Brain pericyte (primary cell): ENCODE measurements around the gene AUH.
"Not testable (repeated sequence)": the region's sequence is repeated elsewhere in the genome, so short reads cannot be mapped to it uniquely, and the experiment has no call there.

Experiments
- DNase-seq: peaks from one replicate; pipeline ENCODE4 v3.0.0-alpha.2; 2012; ENCODE audit warnings: low read depth, low spot score

Gene AUH

GRCh38 chr9:91378695-91379127 is 17.0 kb upstream of the AUH start:
- no peak for DNase-seq

- DNase-seq = not testable (repeated sequence)
Observed at GRCh38 chr9:91378054-91378453, 16.3 kb upstream of the AUH start.

- DNase-seq = no peak
Observed at GRCh38 chr9:91376239-91376638, 14.5 kb upstream of the AUH start.

GRCh38 chr9:91374939-91375338 is 13.2 kb upstream of the AUH start:
- no peak for DNase-seq

- DNase-seq = no peak
Observed at GRCh38 chr9:91371894-91372293, 10.2 kb upstream of the AUH start.

GRCh38 chr9:91370006-91370405 is 8.3 kb upstream of the AUH start:
- DNase-seq = not testable (repeated sequence)

GRCh38 chr9:91364702-91365101 is 3.0 kb upstream of the AUH start:
- no peak for DNase-seq

- DNase-seq = no peak
Observed at GRCh38 chr9:91364005-91364404, 2.3 kb upstream of the AUH start.

GRCh38 chr9:91362051-91362611 is 413 bp upstream of the AUH start:
- no peak for DNase-seq

GRCh38 chr9:91360551-91361290 is 997 bp downstream of the AUH start:
- no peak for DNase-seq

- no peak for DNase-seq
Observed at GRCh38 chr9:91359734-91360470, 1.8 kb downstream of the AUH start.

GRCh38 chr9:91359083-91359482 is 2.6 kb downstream of the AUH start:
- no peak for DNase-seq

GRCh38 chr9:91354881-91355280 is 6.8 kb downstream of the AUH start:
- DNase-seq = no peak

- DNase-seq = no peak
Observed at GRCh38 chr9:91349115-91349555, 12.6 kb downstream of the AUH start.

GRCh38 chr9:91348191-91348807 is 13.4 kb downstream of the AUH start:
- no peak for DNase-seq

GRCh38 chr9:91347377-91347776 is 14.3 kb downstream of the AUH start:
- no peak for DNase-seq

- no peak for DNase-seq
Observed at GRCh38 chr9:91346644-91347043, 15.1 kb downstream of the AUH start.

GRCh38 chr9:91345978-91346377 is 15.7 kb downstream of the AUH start:
- no peak for DNase-seq

GRCh38 chr9:91342575-91342974 is 19.1 kb downstream of the AUH start:
- no peak for DNase-seq

- DNase-seq = no peak
Observed at GRCh38 chr9:91341749-91342148, 20.0 kb downstream of the AUH start.

GRCh38 chr9:91341258-91341746 is 20.4 kb downstream of the AUH start:
- DNase-seq = no peak

- no peak for DNase-seq
Observed at GRCh38 chr9:91340395-91340967, 21.2 kb downstream of the AUH start.
